ENCODE data around the gene PFKFB2.

DNA sequence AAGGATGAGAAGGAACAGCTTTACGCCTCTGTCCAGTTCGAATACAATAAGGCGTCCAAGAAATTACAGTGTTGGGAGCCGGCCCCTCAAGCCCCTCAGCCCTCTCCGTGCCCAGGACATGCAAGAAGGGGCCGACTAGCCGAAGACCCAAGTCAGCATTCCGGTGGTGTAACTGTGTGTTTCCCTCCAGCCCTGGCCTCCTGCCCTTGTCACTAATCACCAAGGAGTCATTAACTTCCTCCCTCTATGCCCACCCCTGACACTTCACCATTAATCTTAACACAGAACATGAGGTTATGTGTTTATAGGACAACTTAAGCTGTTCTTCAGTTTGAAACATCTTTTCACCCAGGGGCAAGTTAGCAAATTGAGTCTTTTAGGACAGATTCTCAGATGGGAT lies 19.2 kb downstream of the PFKFB2 start:
- no peak for TF ChIP-seq CTCF (IDR thresholded peaks at IDR 0.05)
- TF ChIP-seq POLR2AphosphoS5 (IDR thresholded peaks at IDR 0.05) = no peak
